NCI-H2196 treated with DMSO at 0.1 percent for 48 hours (cell line): ENCODE measurements around the gene CUTA.

Experiments used
- DNase-seq: peaks from one replicate; lab custom pipeline; 2025; ENCODE audit not compliant: unreplicated experiment; lab: John Stamatoyannopoulos, UW

Gene CUTA, protein sequence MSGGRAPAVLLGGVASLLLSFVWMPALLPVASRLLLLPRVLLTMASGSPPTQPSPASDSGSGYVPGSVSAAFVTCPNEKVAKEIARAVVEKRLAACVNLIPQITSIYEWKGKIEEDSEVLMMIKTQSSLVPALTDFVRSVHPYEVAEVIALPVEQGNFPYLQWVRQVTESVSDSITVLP

DNA sequence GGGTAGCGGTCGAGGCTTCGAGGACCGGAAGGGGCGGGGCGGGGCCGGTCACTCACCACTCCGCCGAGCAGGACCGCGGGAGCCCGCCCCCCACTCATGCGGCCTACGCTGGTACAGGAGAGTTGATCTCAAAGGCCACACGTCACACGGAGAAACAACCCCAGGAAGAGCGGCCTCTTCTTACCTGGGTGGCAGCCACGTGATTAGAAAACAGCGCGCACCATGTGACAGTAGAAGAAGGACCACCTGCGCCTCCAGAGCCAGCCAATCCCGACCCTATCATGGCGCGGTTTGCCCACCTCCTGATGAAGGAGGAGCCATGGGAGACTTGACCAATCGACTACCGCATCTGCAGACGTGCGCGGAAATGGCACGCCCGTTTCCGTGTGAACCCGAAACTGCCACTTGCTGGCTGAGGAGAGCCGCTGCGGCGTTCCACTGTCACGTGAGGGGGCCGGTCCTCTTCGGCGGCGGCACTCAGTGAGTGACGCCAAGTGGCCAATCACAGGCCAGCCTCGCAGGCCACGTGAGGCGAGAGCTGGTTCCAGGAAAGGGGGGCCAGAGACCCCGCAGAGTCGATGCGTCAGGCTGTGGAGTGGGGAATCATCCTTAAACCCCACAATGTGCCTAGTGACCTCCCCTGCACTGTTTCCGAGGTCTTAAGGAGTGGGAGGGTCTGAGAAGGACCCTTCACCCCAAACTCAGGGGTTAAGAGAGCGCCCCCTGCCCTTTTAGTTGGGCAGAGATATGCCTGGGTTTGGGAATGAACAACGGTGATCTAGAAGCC is at the start of gene CUTA:
Gene CUTA (minus strand): TSS at position 205 of the 787 bp plus-strand sequence. CDS start 107 bp downstream, at position 98.
- DNase-seq, result peak; percentile 99

DNA sequence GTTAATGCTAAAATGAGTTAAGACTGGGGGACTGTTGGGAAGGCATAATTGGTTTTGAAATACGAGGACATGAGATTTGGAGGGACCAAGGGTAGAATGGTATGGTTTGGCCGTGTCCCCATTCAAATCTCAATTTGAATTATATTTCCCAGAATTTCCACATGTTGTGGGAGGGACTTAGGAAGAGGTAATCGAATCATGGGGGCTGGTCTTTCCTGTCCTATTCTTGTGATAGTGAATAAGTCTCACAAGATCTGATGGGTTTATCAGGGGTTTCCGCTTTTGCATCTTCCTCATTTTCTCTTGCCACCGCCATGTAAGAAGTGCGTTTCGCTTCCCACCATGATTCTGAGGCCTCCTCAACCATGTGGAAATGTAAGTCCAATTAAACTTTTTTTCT is 49.2 kb upstream of the CUTA start:
- no peak for DNase-seq

DNA sequence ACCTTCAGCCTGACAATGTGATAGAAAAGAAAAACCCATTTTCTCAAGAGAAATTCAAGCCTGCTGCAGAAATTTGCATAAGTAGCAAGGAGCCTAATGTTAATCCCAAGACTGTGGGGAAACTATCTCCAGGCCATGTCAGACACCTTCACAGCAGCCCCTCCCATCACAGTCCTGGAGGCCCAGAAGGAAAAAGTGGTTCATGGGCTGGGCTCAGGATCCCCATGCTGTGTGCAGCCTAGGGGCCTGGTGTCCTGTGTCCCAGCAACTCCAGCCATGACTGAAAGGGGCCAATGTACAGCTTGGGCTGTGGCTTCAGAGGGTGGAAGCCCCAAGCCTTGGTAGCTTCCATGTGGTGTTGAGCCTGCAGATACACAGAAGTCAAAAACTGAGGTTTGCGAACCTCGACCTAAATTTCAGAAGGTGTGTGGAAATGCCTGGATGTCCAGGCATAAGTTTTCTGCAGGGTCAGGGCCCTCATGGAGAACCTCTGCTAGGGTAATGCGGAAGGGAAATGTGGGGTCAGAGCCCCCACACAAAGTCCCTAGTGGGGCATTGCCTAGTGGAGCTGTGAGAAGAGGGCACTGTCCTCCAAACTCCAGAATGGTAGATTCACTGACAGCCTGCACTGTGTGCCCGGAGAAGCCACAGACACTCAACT is 48.3 kb upstream of the CUTA start:
- no peak for DNase-seq

DNA sequence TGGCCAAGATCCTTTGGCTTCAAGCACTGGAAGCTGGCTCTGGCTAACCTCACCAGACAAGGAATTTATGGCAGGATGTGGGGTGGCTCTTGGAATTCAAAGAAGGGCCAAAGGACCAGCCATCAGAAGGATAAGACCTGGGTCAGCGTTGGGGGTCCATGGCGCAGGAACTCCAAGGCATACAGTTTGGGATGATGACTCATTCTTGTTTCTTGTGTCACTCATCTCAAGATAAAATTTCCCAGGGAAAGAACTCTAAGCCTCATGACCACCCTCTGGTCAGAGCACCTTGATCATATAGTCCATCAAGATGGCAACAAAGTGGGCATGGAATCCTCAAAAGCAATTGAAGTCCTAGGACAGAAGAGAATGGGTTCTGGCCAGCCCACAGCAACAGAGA is 41.3 kb upstream of the CUTA start:
- no peak for DNase-seq

DNA sequence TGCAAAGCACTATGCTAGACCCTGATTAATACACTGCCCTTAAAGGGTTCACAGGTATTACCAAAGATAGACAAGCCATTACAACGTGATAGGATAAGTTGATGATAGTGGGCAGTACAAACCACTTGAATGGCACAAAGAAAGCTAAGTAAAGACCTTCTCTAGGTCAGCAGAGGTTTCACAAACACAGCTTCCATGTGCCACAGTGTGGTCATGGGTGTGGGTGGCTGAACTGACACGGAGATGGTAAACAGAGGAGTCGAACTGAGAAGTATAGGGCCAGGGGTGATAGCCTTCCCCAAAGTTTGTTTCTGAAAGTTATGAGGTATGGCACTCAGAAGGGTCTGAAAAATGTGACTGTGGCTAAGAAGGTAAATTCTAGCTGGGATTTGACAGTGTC is 40.8 kb upstream of the CUTA start:
- no peak for DNase-seq

DNA sequence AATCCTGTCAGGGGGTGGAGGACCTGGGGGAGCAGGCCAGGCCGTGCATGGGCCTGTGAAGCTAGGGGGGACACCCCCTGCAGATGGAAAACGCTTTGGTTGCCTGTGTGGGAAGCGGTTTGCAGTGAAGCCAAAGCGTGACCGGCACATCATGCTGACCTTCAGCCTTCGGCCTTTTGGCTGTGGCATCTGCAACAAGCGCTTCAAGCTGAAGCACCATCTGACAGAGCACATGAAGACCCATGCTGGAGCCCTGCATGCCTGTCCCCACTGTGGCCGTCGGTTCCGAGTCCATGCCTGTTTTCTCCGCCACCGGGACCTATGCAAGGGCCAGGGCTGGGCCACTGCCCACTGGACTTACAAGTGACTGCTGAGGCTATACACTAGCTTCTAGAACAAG is 38.2 kb upstream of the CUTA start:
- DNase-seq, result no peak

DNA sequence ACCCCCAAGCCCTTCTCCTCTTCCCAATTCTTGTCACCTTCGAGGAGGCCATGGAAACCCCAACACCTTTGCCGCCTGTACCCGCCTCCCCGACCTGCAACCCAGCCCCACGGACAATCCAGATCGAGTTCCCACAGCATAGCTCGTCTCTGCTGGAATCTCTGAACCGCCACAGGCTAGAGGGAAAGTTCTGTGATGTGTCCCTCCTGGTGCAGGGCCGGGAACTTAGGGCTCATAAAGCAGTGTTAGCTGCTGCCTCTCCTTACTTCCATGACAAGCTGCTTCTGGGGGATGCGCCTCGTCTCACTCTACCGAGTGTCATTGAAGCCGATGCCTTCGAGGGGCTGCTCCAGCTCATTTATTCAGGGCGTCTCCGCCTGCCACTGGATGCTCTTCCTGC is 37.1 kb upstream of the CUTA start:
- no peak for DNase-seq

DNA sequence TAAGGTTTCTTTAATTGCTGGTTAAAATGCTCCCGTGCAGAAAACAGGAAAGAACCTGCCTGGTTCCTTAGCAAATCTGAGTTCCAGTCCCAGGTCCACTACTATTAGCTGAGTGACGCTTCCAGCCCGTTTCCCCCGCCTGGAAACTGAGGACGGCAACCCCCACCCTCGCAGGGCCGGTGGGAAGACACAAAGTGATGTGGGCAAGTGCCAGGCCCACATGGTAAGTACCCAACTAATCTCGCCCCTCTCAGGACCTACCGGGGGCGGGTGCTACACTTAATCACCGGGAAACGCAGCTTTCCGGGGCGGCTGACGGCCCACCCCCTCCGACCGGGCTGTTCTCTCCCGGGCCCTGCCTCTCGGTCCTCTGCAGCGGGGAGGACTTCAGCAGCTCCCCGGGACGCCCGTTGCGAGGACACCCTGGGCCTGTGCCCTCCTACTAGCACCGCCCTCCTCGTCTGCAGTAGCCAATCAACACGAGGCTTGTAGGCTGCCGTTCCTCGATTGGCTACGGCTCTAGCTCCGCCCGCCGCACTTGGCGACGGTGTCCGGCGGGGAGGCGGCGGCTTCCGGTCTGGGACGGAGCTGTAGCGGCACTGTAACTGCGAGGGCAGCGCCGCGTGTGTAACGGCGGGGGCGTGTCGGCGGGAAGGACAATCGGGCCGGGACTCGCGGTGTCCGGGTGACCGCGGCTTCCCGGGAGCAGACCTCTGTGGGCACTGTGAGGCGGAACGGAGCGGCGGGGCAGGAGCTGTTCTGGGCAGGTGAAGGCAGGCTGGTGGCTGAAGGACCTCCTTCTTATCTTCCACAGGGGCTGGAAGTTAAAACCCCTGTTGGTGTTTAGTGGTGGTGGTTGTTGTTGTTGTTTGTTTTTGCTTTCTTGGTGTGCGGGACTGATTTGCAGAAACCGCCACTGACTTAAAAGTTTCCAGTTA is 36.4 kb upstream of the CUTA start, which contains the start of gene ZBTB9:
Gene ZBTB9 (plus strand): TSS at position 568 of the 938 bp plus-strand sequence. CDS start 525 bp downstream, outside the sequence.
- DNase-seq, result peak; percentile 91

DNA sequence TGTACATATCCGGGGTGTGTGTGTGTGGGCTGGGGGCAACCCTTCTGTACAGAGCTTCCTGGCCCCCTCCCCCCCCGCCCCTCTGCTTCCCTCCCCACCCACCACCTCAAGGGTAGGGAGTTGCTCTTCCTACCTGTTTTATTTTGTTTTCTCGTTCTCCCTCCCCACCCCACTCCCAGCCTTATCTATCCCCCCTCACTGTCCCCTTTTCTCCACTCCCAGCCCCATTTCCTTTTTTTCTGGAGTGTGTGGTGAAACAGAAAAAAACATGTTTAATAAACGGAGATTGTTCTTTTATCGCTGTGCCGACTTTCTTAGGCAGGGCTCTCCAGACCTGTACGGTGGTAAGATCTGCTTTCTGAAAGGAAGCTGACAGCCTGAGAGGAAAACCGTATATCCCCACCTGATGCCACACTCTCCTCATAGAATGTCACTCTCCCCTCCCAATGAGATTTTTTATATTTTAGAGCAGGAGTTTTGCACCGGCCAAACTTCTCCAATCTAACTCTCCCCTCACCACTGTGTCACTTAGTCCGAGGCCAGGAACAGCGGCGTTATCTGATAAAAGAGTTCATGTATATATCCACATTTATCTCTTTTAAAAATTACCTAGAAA is 35.6 kb upstream of the CUTA start:
- no peak for DNase-seq

DNA sequence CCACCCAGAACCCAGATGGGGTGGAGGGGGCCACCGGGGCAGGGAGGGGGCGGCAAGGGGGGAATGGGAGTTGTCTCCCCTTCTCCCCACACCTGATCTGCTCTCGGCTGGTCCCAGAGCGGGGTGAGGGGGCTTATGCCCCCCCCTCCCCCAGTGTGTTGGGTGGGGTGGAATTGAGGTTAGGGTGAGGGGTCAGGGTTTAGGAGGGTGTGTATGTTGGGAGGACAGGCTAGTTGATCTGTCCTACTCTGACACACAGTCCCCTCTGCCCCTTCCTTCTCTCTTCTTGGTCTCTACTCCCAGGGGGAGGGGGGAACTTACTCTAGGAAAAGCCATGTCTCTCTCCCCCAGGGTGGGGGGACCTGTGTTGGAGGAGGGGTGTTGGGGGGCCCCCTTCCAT is 34.6 kb upstream of the CUTA start:
- DNase-seq, result no peak

DNA sequence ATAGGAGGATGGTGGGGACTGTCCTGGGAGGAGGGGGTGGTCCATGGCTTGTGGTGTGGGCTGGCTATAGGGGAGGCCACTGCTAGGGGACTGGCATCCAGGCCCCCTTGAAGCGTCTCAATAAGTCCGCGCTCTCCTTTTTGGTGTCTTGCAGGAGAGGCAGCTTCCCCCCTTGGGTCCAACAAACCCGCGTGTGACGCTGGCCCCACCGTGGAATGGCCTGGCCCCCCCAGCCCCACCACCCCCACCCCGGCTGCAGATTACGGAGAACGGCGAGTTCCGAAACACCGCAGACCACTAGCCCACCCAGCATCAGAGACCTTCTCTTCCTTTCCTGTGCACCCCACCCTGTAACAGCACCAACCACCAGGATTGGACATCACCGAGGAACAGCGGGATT is 33.7 kb upstream of the CUTA start:
- DNase-seq, result no peak

DNA sequence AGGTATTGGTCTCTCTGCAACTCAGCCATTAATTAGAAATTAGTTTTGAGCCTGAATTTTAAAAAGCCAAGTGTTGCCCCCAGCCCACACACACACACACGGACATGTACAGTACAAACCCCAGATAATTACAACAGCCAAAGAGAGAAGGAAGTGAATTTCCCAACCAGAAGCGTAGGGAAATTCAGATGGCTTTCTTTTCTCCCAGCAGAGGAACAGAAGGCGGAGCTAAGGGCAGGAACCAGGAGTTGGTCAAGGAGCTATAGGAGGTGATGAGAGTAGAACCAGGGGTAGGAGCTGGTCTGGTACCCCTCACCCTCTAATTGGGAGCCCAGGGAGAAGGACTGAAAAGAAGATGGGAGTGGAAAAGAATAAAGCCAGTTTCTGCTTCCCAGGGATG is 32.5 kb upstream of the CUTA start:
- no peak for DNase-seq

DNA sequence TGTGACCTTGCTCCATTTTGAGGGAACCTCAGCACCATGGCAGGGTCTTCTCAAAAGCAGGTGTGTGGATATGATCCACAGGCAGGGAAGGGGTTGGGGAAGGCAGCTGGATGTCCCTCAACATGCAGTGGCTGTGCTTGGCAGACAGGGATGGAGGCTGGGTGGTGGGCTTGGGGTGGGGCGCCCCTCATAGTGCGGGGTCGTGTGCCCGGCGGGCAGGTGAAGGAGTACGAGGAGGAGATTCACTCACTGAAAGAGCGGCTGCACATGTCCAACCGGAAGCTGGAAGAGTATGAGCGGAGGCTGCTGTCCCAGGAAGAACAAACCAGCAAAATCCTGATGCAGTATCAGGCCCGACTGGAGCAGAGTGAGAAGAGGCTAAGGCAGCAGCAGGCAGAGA is 28.4 kb upstream of the CUTA start:
- DNase-seq, result no peak

DNA sequence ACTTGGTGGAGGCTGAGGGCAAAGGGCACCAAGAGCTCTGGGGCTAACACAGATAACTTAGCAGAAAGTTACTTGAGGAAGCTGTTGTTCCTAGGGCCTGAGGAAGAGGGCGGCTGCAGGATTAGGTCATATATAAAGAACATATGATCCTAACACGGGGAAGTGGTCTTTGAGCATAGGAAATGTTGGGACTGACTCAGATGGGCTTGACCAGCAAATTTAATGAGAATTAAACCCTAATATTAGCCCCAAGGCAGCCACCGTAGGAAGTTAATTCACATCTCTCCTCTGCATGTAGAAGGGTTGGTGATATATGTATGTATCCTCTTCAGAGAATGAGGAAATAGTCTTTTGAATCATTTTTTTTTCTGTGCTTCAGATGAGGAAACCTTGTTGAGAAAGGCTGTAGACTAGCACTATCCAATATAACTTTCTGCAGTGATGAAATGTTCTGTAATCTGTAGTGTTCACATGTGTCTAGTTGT is 27.3 kb upstream of the CUTA start:
- no peak for DNase-seq

DNA sequence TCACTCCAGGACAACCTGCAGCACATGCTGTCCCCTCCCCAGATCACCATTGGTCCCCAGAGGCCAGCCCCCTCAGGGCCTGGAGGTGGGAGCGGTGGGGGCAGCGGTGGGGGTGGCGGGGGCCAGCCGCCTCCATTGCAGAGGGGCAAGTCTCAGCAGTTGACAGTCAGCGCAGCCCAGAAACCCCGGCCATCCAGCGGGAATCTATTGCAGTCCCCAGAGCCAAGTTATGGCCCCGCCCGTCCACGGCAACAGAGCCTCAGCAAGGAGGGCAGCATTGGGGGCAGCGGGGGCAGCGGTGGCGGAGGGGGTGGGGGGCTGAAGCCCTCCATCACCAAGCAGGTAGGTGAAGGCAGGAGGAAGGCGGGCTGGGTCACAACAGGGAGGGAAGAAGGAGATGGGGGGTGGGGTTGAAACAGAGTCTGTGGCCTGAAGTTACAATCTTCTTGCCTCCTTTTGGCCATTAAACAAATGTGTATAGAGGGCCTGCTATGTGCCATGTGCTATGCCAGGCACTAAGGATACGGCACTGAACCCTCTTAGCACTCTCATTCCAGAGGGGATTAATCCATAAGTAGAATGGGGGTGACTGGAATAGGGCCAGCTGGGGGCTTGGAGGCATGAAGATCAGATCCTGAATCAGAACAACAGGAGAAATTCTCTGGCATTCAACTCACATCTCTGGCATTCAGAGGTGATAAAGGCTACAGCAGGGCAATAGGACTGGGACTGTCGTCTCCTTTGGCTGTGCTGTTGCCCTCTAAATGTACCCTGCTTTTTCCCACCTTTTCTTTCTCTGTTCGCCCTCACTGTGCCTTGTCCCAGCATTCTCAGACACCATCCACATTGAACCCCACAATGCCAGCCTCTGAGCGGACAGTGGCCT is 26.0 kb upstream of the CUTA start:
- no peak for DNase-seq

DNA sequence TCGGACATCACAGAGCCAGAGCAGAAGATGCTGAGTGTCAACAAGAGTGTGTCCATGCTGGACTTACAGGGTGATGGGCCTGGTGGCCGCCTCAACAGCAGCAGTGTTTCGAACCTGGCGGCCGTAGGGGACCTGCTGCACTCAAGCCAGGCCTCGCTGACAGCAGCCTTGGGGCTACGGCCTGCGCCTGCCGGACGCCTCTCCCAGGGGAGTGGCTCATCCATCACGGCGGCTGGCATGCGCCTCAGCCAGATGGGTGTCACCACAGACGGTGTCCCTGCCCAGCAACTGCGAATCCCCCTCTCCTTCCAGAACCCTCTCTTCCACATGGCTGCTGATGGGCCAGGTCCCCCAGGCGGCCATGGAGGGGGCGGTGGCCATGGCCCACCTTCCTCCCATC is 25.1 kb upstream of the CUTA start:
- DNase-seq, result no peak

DNA sequence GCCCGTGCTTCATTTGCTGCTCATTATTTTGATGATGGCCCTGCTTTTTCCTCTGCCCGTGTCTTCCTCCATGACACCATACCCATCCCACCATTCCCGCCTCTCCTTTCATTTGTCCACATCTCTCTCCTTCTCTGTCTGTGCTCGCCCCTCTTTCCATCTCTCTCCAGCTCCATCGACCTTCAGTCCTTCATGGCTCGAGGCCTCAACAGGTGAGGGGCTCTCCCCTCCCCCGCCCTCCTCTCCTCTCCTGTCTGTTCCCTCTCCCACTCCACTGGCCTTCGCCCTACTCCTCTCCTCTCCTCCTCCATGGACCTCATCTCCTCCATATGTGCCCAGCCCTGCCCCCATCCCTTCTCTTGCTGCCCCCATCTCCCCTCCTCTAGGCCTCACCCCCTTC is 24.4 kb upstream of the CUTA start:
- DNase-seq, result no peak

DNA sequence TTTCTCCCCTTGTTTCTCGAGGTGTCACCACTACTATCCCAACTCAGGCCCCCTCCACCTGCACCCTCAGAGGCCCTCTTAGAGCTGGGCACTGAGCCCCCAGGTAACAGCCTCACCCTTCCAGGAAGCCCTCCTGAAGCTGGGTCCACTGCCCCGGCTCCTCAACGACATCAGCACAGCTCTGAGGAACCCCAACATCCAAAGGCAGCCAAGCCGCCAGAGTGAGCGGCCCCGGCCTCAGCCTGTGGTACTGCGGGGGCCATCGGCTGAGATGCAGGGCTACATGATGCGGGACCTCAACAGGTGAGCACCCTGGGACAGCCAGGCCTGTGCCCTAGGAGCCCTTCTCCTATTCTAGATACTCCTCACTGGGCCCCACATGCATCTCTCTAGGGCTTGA is 23.6 kb upstream of the CUTA start:
- DNase-seq, result no peak

DNA sequence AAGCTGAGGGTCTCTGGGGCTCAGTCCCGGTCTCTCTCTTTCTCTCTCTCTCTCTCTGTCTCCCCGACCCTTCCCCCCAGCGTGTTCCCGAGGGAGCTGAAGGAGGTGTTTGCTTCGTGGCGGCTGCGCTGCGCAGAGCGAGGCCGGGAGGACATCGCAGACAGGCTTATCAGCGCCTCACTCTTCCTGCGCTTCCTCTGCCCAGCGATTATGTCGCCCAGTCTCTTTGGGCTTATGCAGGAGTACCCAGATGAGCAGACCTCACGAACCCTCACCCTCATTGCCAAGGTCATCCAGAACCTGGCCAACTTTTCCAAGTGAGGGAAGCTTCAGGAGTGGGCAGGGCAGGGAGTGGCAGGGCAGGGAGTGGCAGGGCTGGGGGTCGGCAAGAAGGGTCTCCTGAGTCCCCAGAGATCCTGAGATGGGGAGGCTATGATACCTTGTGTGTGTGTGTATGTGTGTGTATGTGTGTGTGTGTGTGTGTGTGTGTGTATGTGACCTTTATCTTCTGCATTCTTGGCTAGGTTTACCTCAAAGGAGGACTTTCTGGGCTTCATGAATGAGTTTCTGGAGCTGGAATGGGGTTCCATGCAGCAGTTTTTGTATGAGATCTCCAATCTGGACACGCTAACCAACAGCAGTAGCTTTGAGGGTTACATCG is 22.9 kb upstream of the CUTA start:
- DNase-seq, result no peak
